ENCODE data around the gene DNTT.
"Not testable (repeated sequence)": the region's sequence is repeated elsewhere in the genome, so short reads cannot be mapped to it uniquely, and the experiment has no call there.

The DNTT gene

DNA sequence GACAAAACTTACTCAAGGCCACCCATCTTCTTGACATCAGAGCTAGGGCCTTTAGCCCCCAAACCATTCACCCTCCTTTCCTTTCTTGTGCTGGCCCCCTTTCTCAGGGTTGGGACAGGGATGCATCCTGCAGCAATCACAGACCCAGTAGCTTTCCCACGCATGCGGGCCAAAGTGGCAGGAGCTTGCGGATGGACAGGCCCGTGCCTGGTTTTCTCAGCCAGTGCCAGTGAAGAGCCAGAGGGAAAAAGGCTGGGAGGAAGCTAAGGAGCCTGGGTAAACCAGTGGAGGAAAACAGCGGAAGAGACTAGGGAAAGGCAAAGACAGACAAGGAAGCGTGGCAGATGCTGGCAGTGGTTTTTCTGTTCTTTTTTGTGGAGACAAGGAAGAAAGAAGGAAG lies 27.8 kb upstream of the DNTT start:
- no peak for DNase-seq (ENCODE audit: low spot score)

DNA sequence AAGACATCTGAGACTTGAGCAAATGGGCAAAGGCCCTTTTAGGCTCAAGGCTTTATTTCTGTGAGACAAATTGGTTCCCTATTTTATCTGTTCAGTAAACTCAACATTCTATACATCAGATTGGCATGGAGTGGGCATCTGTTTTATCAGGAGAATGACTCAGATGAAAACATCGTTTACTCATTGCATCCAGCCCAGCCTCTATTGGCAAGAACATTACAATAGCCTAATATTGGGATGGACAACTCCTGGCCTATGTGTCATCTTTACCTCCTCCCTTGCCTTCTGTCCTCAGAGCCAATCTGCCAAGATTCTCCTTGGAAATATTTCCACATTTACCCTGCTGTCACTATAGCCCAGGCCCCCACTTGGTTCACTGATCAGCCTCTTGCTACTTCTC lies 27.4 kb upstream of the DNTT start:
- DNase-seq (ENCODE audit: low spot score) = no peak

DNA sequence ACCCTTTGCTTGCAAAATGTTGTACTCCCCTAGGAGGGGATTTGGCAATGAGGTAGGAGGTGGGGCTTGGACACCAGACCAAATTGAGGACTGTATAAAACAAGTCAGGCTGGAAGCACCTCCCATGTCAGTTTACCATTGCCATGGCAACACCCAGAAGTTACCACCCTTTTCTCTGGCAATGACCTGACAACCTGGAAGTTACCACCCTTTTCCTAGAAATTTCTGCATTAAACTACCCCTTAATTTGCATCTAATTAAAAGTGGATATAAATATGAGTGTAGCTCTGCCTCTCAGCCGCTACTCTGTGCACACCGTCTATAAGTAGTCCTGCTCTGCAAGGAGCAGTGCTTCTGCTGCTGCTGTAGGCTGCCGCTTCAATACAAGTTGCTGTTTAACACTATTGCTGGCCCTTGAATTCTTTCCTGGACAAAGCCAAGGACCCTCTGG lies 25.0 kb upstream of the DNTT start:
- DNase-seq (ENCODE audit: low spot score) = no peak

DNA sequence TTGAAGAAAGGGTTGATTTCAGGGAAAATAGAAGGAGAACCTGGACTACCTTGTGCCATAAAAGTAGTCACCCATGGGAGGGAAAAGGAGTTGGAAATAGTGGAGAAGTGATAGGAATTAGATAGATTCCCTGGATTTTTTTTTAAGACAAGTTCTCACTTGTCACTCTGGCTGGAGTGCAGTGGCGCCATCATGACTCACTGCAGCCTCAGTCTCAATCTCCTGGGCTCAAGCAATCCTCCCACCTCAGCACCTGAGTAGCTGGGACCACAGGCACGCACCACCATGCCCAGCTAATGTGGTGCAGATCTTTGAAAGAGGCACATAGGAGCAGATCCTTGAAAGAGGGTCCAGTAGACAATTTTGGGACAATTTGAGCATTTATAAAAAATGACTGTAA lies 23.4 kb upstream of the DNTT start:
- no peak for DNase-seq (ENCODE audit: low spot score)

DNA sequence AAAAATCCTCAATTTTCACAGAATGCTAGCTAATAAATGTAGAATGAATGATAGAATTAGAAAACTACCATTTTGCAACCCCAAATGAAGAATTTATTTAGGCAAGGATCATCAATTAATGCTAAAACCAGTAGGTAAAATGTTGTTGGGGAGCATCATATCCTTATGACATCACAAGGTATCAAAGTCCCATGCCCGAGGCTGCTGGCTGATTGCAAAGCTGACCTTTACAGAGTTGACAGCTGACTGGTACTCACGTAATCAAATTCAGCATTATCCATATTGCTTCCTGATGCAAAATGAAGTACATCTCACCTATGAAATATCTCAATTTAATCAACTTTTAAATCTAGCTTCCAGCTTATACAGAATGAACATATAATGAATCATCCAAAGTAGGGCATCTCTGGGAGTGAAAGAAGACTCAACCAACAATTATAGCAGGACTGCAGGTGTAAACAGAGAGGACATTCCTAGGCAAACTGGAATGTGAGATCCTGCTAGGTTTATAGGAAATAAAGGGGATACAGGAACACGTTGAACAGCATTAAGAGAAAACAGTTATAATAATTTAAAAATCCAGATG lies 22.7 kb upstream of the DNTT start:
- DNase-seq (ENCODE audit: low spot score) = no peak

DNA sequence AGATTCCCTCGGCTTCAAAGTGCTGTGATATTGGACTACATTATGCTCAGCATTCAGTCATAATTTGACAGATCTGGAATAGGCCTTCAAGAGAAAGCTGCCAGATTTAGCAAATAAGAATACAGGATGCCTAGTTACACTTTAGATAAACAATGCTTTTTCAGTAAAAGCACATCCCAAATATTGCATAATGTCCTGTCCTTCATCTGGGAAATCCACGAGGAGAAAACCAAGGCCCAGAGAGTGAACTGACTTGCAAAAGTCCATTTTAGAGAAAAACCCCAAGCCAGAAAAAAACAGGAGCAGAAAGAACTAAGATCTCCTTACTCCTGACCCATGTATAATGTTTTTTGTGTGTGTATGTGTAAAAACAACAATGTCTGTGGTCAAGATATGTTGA lies 20.9 kb upstream of the DNTT start:
- DNase-seq (ENCODE audit: low spot score) = no peak

DNA sequence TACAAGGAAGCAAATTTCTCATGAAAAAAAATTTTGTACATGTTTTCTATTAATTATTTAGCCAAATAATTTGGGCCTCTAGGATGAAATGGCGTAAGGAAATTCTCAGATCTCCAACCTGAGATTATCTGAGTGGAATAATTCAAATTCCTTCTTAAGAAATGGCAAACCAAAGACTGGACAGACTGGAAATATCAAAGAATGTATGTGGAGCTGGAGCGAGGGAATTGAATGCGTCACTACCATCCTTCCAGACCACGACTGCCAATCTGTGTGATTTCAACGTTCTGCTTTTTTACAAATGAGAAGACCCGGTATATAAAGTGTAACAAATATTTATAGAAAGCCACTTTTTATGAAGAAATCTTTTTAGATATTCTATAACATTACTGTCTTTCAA lies 20.5 kb upstream of the DNTT start:
- DNase-seq (ENCODE audit: low spot score) = no peak

DNA sequence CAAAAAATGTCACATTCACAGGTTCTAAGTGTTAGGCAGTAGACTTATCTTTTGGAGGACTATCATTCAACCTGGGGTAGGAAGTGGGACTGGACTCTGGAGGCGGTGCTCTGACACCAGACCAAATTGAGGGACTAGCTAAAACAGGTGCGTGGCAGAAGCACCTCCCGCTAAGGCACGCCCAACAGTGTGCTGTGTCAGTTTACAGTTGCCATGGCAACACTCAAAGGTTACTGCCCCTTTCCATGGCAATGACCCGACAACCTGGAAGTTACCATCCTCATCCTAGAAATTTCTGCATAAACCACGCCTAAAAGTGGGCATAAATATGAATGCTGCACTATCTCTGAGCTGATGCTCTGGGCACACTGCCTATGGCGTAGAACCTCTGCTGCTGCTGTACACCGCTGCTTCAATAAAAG lies 18.9 kb upstream of the DNTT start:
- DNase-seq (ENCODE audit: low spot score) = no peak

DNA sequence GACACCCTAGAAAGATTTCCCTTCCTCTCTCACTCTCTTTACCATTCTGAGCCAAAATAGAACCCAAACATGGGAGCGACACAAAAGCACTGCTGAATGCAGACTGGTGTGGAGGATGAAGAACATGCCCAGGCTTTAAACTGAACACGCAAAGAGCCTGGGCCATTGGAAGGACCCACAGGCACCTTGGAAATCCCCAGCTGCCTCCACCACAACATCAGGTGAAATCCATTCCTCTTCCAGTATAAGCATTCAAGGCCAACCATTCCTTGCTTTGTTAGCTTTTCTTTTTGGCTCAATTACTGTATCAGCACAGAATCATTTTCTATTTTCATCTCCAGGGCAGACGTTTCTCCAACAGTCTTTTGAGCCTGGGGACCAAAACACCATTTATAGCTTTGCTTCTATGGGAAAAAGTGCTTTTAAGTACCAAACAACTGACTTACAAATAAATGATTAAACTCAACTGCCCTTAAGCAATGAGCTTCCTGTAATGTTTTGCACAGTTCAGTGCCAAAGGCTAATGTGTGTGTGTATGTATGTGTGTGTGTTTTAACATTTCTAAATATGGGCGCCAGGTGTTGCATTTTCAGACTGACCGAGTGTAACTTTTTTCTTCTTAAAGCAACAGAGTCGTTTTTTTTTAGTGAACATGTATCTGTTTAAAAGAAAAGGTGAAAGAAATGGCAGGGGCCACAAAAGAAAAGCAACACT lies 16.7 kb upstream of the DNTT start:
- DNase-seq (ENCODE audit: low spot score) = no peak

DNA sequence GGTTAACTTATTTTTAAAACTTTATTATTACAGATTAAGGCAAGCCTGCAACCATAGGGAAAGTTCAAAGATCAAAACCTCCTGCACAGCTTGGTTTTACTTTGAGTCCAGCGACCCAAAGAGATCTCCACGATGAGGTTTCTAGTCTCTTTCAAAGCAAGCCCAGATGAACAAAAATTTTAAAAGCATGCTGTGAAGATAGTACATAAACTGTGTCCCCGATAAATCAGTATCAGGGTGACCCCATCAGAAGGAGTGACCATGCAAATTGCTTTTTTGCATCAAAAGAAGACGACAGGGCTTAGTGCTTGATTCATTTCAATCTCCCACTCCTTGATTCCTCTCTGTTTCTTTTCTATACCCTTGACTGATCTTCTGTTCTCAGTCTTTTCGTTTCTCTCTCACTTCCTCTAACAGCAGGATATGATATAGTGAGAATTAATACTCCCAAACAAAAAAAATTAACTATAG lies 16.0 kb upstream of the DNTT start:
- DNase-seq (ENCODE audit: low spot score) = no peak

DNA sequence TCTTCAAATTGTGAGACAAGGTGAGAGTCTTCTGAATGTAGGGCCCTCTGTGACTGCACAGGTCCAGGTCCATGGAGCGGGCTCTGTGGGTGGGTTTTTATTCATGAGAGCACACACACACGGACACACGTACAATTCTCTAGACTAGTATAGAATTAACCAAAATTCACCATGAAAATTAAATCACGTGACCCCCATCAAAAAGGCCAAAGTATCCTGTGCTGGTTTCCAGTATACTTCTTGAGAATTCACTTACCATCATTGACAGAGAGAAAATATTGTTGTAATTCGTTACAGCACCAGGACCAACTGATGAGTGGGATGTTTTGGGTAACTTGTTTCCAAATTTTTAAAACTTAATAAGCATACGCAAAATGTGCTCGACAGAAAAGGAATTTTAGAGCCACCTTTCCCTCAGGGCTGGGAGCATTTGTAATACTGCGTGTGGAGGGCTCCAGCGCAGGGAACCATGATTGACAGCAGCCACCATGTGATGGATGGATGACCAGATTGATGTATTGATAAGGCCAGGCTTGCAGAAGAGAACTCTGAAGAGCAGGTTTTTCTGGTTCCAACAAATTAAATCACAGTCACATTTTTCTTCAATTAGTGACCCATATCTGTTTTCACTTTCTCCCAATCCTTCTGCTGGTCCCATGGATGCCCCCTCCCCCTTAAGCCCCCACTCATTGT lies 14.9 kb upstream of the DNTT start:
- DNase-seq (ENCODE audit: low spot score) = no peak

DNA sequence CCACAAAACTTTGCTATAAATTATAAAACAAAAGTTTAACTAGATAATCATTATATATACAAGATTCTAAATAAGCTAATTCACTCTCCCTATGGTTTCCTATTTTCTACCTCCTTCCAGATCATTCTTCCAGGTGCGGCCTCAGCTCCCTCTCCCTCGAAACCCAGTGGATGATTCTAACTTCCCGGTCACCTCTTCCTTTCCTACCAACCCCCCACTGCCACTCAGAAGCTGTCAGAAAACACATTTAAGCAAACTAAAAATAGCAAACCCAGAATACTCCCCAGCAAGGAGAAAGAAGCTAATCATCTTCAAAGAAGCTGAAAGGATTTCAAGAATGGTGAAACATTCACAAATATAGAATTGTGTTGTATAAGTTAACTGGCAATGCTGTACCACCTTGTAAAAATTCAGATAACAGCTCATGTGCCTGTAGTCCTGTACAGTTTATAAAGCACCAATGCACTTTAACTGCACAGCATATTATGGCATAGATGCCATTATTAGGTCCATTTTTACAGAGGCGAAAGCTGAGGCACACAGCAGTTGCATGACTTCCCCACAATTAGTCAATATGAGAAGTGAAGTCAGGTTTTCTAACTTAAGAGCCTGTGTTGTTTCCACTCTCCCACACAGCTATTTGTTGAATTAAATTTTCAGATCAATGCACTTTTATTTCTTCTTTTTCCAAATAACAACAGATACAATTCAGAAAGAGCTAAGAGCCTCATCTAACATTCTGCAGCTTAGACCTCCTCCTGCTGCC lies 13.7 kb upstream of the DNTT start:
- no peak for DNase-seq (ENCODE audit: low spot score)

DNA sequence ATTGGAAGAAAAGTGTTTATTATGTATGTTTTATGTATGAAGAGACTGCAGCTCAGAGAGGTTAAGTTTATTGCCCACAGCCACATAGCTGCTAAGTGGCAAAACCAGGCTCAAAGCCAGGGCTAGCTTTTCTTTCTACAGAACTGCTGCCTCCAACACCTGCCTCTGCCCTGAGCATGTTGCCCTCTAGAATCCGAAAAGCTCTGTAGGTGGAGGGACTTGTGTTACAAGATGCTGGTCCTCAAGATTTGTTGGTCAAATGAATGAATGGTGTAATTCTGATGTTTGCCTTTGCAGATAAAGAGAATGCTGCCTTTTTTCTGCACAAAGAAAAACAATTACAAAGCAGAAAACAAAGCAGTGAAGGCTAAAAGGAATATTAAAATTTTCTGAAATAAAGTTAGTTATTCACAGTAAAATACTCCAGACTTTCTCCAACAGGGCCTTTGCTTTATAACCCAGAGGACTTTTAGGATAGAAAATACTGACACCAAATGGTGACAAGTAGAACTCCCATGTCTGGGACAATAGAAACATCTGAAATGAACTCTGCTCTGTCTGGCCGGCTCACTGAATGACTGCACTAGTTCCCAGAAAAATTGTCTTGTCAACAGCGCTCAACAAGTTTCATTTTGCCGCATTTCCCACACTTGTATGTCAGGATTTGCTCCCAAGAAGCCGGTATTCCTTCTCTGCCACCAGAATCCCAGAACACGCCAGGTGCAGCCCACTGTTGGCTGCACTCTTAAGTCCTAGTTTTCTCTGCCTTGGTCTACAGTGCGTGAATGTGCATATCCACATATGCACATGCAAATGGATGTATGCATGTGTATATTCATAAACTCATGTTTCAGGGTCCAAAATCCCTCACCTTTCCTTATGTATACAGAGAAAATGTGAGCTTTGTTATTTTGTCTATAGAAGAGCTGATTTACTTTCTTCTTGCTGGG lies 11.0 kb upstream of the DNTT start:
- DNase-seq (ENCODE audit: low spot score) = peak; percentile 30

DNA sequence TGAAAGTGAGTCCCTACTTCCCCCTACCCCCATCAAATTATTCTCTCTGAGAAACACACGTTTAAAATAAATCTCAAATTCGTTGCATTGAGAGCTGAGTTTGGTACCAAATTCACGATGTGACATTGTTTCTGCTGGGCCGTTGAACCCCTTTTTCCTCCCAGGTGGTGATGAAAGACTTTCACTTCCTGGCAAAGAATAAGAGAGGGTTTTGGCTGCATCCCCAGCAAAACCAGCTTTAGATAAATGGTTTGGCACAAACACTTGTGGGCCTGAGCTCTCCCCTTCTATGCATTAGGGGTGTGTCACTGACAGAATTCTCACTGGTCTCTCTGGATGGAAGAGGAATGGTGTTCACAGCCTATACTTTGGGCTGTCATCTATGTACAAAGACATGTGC lies 8.8 kb upstream of the DNTT start:
- no peak for DNase-seq (ENCODE audit: low spot score)

DNA sequence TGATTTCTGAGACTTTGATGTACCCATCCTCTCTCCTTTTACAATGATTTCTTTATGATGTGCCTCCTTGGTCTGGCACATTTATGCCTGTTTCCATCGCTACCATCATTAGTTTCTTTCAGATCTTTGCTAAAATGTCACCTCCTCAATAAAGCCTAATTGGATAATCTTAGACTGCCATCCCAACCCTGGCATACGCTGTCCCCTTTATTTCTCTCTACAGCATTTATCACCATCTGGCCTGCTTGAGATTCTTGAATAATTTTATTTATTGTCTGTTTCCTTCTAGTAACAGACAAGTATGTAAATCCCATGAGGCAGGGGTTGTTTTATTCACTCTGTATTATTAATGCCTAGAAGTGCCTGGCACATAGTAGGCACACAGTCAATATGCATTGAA lies 6.7 kb upstream of the DNTT start:
- DNase-seq (ENCODE audit: low spot score) = no peak

DNA sequence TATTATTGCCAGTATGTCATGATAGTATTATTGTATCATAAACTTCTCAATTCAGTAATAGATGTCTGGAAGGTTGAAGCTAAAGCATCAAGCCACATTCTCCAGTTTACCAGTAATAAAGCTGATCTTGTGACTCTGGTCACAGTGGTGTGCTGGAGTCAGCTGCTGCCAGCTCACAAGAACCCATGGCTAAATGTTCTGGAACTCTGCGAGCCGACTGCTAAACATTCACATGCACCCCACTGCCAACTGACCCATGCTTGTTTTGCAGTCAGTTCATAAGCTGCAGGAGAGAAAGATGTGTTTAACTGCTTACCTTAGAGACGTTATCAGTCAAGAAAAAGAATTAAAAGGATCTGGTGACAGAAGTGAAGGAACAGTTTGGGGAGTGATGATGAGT lies 5.9 kb upstream of the DNTT start:
- no peak for DNase-seq (ENCODE audit: low spot score)

DNA sequence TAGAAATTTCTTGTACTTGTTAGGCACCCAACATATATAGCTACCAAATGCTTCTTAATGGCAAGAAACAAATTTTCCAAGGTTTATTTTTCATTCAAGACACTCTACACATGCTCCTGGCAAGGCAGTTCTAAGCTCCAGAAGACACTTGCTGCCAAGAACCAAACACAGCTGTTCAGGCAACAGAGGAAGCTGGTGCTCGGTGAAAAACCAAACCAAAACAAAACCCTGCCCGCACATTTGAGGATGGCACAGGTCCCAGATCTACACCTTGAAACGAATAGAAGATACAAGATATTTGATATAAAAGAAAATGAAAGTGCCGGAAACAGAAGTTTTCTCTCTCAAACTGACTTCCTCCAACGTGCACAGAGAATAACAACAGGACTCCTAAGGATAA lies 4.9 kb upstream of the DNTT start:
- no peak for DNase-seq (ENCODE audit: low spot score)

DNA sequence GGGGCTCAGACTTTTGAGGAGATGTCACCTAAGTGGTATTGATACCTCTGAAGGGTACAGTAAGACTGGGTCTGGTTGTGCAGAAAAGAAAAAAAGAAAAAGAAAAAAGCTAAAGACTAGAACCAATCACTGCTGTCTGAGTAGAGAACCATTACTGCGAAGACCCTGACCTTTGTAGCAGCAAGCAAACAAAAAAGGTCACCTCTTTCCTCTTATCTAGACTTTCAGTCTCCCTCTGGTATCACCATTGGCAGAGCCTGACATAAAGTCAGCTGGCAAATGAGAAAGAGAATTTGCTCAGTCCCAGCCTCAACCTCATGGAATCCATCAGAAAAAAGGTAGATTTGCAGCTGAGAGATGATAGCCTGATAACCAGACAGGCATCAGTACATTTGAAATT lies 2.6 kb upstream of the DNTT start:
- DNase-seq (ENCODE audit: low spot score) = no peak

DNA sequence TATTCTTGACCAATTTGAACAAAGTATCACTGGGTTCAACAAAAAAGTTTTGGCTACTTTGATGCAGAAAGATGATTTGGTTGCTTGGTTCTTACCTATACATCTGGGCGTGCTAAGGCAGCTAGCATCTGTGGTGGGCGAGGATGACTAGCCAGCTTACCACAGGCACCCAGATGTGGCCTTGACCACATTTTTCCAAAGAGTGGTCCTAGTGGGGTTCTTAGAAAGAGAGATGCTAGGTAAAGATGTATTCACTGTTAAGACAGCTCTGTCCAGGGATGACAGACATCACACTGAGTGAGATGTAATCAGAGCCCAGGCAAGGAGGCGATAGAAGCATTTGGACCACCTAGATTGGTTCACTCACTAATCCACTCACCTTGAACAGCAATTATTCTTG lies 785 bp downstream of the DNTT start:
- no peak for DNase-seq (ENCODE audit: low spot score)

DNA sequence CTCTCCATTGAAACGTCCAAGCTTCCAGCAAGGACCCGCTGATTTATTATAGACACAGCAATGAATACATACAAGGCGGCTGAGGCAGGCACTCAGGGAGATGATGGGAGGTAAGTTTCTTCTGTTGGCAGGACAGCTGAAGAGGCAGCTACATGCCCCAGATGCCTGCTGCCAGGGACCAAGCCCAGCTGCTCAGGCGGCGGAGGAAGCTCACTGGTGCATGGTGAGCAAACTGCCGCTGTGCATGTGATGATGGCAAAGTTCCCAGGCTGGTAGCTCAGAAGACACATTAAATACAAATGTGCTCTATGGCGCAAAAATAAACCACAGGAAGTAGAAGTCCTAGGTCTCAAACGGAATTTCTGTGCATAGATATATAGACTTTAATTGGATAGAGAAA lies 2.3 kb downstream of the DNTT start:
- peak; percentile 15 for DNase-seq (ENCODE audit: low spot score)

DNA sequence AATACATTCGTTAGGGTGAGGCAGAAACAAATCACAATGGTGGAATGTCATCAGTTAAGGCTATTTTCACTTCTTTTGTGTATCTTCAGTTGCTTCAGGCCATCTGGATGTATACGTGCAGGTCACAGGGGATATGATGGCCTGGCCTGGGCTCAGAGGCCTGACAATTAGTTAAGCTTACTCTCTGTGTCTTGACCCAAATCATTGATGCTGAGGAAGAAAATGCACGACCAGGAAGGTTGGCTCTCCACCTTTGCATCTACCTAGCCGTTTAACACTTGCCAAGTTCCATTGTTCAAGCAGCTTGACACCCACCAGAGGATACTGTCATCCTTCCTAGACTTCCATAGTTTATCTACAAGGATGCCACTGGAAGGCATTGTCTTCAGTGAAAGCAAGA lies 4.6 kb downstream of the DNTT start:
- not testable (repeated sequence) for DNase-seq (ENCODE audit: low spot score)

All from D341Med (cell line).